NCI-H2196 treated with DMSO at 0.1 percent for 48 hours (cell line): ENCODE data around the gene SYNGR4.

Source experiments
- DNase-seq: peaks from one replicate; lab custom pipeline; 2025; ENCODE audit not compliant: unreplicated experiment; lab: John Stamatoyannopoulos, UW

The SYNGR4 gene

DNA sequence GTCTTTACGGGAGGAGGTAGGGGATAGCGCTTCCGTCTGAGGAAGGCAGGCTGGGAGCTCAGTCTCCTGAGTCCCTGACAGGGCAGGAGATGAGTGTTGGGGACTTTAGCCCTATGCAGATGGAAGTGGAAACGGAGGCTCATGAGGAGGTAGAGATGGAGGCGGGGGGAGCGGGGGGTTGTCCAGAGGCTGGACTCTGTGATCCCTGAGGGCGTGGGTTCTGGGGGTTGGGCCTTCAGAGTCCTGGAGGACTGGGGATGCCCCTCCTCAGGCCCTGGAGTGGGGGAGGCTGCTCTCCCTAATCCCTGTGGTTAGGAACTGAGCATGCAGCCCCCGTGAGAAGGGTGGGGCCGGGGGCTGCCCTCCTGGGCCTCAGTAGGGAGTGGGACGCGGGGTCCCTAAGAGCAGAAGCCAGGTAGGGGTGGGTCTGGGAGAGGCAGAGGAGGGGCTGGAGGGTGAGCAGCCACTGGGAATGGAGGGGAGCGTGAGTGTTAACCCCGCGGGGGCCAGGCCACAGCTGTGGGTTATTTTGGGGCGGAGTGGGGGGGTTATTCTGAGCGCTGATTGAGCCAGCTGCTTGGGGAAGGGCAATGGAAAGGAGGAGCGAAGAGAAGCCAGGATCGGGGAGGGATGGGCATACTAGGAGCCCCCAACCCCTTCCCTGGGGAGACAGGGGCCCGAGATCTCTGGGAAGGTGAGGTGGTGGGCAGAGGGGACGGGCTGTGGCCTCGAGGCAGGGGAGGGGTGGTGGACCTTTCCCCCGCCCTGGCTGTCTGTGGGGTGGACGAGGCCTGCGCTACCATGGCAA is 32.1 kb downstream of the SYNGR4 start:
- no peak for DNase-seq

DNA sequence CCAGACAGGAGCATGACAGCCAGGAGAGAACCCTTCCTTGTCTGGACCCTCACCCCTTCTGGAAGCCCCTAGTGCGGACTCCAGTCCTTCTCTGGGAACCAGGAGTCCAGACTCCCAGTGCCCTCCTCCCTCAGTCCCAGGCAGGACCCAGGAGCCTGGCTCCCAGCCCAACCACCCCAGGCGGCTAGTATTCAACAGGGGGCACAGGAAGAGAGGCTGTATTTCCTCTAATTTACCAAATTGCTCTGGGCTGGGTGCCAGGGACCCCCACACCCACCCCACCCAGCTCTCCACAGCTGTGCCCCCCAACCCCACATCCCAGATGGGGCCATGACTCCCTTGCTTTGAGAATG is 32.6 kb downstream of the SYNGR4 start:
- no peak for DNase-seq

DNA sequence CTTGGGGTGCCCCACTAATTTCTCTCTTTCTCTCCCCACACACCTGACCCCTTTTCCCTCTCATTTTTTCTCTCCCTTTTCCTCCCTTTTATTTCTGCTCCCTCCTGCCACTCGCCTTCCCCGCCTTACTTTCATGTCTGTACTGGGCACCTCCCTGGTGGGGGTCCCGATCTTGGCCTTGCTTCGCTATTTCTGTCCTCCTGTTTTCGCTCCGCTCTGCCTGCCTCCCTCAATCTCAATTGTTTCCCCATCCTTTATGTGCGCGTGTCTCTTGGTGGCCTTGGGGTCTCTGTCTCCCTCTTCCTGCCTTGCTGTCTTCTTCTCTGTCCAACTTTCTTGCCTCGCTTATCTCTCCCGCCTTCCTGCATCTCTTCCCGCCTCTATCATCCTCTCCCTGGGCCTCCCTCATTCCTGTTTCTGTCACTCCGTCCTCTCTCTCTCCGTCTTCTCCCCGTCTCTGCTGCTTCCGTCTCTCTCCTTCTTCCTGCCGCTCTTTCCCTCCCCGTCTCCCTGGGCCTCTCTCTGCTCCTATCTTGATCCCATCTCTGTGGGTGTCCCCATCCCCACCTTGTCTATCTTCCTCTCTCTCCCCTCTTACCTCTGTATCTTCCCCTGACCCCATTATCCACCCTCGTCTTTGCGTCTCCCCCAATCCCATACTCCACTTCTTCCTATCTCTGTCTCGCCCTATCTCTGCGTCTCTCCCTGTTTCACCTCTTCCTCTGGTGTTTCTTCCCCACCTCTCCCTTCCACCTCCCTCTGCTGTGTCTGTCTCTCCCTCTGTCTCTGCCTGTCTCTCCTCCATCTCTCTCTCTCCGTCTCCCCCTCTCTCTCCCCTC is 33.3 kb downstream of the SYNGR4 start:
- DNase-seq: no peak

DNA sequence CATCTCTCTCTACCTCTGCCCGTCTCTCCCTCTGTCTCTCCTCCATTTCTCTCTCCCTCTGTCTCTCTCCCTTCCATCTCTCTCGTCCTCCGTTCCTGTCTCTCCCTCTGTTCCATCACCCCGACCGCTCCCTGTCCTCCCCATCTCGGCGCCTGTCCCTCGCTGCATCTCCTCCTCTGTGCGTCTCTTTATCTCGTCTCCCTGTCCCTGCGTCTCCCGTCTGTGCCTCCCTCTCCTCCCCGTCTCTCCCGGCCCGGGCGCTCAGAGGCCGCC is 33.9 kb downstream of the SYNGR4 start:
- no peak for DNase-seq

DNA sequence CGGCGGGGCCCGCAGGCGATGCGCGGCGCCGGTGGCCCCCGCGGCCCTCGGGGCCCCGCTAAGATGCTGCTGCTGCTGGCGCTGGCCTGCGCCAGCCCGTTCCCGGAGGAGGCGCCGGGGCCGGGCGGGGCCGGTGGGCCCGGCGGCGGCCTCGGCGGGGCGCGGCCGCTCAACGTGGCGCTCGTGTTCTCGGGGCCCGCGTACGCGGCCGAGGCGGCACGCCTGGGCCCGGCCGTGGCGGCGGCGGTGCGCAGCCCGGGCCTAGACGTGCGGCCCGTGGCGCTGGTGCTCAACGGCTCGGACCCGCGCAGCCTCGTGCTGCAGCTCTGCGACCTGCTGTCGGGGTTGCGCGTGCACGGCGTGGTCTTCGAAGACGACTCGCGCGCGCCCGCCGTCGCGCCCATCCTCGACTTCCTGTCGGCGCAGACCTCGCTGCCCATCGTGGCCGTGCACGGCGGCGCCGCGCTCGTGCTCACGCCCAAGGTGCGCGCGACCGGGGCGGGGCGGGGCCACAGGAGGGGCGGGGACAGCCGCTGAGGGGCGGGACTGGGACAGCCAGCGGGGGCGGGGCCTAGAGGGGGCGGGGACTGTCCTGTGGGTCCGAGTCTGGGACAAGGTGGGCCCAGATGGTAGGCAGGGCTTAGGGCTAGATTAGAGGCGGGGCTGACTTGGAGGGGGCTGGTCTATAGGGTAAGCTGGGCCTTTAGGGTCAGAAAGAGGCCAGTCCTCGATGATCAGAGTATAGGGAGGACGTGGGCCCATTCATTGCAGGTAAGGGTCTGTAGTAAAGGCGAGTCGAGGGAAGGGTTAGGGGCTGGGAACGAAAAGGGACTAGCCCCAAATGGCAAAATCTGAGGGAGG is 34.4 kb downstream of the SYNGR4 start:
- DNase-seq: peak; percentile 58

DNA sequence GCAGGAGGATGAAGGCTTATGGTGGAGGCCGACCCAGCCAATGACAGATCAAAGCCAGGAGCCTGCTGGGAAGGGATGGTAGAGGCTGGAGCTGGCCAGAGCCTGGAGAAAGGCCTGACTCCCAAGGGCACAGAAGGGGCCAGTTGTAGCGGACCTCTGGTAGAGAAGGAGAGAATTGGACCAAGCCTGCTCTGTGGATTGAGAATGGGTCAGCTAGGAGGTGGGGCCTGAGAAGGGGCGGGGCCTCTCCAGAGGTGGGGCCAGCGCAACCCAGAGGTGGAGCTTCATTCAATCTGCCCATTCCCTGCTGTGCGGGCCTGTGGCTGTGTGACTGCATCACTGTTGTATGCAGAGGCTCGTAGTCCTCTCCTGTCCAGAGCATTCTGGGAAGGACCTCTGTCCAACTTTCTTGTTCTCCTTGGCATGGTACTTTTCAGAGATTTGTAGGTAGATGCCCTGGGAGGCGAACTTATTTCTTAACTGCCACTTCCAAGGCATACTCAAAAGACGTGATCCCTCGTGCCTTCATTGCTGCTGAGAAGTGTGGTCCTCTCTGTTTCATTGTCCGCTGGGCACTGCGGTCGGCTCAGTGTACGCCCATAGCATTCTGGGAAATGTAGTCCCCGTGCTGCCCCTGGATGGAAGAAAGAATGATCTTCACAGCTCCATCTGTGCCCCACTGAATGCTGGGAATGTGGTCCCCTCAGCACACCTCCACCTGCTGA is 36.0 kb downstream of the SYNGR4 start:
- DNase-seq: no peak

DNA sequence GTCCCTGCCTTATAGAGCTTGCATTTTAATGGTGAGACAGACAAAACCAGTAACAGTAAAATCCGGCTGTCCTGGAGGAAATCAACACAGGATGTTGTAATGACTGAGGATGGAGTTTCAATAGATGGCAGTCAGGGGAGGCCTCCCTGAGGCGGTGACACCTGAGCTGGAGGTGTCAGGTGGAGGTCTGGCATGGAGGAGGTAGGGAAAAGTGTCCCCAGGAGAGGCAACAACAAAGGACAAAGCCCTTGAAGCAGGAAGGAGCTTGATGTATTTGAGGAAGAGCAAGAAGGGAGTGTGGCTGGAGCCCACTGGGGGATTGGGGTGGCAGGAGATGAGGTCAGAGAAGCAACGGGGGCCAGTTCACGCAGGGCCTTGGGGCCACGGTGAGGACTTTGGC is 37.1 kb downstream of the SYNGR4 start:
- DNase-seq: no peak

DNA sequence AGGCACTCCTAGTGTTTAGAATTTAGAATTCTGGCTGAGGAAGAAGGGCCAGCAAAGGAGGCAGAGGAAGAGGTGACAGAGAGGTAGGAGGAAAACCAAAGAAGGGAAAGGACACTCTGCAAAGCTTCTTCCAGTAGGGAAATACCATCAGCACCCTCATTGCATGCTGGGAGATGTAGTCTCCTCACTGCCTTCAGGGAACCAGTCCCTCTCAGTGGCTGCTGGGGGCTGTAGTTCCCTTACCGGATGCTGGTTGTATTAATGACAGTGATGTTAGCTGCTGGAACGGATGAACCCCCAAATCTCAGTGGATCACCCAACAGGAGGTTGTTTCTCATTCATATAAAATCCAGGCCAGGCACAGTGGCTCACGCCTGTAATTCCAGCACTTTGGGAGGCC is 39.4 kb downstream of the SYNGR4 start:
- no peak for DNase-seq

DNA sequence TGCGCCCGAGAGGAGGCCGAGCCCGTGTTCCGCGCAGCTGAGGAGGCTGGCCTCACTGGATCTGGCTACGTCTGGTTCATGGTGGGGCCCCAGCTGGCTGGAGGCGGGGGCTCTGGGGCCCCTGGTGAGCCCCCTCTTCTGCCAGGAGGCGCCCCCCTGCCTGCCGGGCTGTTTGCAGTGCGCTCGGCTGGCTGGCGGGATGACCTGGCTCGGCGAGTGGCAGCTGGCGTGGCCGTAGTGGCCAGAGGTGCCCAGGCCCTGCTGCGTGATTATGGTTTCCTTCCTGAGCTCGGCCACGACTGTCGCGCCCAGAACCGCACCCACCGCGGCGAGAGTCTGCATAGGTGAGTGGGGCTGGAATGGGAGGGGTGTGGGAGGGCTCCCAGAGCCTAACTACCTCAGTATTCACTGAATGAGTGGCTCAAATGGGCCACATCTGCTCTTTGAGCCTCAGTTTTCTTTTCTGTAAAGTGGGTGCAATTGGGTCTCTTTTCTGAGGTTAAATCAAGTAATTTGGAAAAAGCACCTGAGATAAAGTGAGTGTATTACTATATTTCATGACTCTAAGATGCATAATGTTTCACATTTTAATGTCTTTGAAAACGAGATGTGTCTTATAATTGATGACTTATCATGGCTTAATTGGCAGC is 41.0 kb downstream of the SYNGR4 start:
- DNase-seq: no peak

DNA sequence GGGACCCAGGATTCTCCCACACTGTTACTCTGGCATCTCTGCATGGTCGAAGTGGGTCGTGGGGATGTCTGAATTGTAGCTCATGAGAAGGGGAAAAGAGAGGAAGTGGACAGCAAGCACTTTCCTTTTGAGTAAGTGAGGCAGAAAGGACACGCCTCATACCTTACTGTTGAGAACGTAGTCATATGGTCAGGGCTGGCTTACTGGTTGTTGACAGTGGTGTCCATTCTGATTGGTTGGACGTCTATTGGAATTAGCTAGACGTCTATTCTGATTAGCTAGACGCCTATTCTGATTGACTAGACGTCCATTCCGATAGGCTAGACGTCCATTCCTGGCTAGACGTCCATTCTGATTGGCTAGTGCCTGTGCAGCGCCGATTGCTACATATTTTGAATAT is 41.7 kb downstream of the SYNGR4 start:
- DNase-seq: no peak

DNA sequence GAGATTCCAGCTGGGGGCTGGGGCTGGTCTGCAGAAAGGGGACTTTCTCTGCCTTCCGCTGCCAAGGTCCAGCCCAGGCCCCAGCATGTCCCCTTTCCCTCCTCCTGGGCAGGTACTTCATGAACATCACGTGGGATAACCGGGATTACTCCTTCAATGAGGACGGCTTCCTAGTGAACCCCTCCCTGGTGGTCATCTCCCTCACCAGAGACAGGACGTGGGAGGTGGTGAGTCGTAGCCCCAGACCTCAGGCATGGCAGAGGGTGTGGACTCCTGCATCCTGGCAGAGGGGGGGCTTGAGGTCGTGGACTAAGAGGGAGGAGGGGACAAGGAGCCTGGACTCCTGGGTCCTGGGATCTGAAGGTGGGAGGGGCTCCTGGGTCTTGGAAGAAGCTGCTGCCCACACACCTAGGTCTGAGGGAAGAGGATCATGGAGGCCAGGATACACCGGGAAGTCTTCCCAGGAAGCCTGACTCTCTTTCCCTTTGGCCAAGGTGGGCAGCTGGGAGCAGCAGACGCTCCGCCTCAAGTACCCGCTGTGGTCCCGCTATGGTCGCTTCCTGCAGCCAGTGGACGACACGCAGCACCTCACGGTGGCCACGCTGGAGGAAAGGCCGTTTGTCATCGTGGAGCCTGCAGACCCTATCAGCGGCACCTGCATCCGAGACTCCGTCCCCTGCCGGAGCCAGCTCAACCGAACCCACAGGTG is 49.9 kb downstream of the SYNGR4 start:
- no peak for DNase-seq

DNA sequence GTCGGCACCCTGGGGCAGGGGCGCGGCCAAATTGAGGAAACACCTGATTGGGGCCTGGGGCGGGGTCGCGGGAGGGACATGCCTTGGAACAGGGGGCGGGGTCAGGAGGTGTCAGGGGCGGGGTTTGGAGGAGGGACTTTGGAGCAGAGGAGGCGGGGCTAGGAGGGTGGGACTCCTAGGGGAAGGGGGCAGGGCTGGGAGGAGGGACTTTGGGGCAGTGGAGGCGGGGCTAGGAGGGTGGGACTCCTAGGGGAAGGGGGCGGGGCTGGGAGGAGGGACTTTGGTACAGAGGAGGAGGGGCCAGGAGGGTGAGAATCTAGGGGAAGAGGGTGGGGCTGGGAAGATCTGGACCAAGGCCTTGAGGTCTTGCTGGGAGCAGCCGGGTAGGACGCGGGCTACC is 51.2 kb downstream of the SYNGR4 start:
- no peak for DNase-seq

DNA sequence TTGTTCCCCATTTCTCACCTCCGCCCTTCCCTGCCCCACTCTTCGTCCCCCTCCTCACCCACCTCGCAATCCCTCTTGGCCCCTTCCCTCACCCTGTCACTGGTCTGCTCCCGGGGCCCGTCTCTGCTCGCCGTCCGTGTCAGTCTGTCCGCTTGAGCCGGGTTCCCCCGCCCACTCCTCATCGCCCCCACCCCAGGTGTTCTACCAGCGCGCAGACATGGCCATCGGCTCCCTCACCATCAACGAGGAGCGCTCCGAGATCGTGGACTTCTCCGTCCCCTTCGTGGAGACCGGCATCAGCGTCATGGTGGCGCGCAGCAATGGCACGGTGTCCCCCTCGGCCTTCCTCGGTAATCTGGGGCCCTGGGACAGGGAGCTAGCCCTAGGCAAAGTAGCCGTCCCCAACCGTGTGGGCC is 51.6 kb downstream of the SYNGR4 start:
- no peak for DNase-seq

DNA sequence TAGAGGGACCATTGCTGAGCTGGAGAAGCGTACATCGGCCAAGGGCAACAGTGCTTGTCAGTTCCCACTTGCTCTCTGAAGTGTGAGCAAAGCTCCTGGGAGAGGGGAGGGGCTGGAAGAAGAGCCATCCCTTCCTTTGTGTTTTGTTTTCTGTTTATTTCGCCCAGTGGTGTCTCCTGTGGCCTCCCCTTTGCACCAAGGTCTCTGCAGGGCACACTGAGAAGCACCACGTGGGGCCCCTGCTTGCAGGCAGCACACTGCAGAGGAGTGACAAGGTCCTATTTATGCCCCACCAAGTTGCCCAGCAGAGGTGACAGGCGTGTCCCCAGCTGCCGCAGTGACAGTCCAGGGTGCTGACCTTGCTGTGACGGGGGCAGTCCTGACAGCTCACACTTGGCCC is 53.3 kb downstream of the SYNGR4 start:
- no peak for DNase-seq

DNA sequence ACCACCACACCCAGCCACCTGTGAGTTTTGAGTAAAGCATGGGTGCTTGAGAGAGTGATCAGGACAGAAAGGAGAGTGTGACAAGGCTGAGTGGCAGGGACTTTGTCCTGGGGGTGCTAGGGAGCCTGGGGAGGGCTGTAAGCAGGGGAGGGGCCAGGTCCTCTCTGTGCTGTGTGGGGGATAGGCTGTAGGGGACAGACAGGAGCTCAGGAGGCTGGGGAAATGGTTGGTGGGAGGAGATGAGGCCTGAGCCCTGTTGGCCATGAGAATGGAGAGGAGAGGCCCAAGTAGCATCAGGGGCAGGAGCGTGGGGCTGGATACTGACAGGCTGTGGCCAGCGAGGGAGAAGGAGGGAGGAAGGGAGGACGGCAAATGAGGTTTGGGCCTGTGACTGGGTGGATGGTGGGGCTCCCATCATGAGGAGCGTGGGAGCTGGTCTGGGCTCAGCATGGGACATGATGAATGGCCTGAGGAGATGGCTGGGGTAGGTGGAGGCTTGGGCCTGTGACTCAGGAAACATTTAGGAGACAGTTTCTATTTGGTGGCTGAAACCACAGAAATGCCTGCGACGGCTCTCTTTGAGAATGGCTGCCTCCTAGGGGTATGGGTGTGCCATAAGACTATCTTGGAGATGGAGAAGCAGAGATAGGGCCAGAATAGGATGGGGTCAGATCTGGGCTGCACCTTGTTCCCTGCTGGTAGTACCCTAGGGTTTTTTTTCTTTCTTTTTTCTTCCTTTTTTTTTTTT is 54.3 kb downstream of the SYNGR4 start:
- DNase-seq: no peak

DNA sequence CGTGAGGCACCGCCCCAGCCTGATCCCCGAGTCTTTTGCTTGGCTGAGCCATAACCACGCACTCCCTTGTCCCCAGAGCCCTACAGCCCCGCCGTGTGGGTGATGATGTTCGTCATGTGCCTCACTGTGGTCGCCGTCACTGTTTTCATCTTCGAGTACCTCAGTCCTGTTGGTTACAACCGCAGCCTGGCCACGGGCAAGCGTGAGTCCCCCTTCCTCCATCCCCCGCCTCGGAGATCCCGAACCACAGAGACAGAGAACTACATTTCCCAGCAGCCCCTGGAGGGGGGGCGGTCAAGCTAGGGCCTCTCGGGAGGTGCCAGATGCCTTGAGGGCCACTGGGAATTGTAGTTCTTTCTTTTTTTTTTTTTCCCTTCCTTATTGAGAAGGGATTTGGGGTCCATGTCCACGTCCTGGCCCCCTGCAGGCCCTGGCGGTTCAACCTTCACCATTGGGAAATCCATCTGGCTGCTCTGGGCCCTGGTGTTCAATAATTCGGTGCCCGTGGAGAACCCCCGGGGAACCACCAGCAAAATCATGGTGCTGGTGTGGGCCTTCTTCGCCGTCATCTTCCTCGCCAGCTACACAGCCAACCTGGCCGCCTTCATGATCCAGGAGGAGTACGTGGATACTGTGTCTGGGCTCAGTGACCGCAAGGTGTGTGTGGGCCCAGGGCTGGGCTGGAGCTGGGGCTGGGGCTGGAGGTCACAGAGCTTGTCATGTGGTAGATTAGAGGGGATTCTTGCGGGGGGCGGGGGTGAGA is 55.2 kb downstream of the SYNGR4 start:
- no peak for DNase-seq

DNA sequence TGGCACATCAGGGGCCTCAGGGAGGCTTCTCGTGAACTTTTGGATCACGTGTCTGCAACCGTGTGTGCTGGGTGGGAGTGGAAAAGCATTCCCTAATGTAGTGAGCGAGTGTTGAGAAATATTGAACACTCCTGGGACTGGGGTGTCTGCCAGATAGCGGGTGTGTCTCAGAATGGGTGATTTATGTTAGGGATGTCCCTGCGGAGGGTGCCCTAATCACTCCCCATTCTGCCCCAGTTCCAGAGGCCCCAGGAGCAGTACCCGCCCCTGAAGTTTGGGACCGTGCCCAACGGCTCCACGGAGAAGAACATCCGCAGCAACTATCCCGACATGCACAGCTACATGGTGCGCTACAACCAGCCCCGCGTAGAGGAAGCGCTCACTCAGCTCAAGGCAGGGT is 57.4 kb downstream of the SYNGR4 start:
- DNase-seq: no peak

DNA sequence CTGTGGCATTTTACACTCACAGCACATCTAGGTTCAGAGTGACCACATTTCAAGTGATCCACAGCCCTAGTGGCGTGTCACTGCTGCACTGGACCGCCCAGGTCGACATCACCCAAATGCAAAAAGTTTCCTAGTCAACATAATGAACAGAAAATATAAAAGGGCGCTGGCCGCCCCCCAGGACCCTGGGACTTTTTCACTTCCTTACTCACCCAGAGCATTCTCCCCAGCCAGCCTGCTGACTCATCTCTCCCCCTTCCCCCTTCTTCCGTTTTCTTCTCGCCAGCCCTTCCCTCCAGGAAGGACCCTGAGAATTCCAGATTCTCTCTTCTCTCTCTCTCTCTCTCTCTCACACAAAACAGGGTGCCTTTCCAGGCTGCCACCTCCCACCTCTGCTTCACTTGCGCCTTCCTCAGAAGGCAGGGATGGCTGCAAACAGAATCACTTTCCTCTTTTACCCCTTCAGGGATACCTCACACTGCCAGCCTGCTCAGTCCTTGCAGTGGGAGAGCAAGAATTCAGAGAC is 60.6 kb downstream of the SYNGR4 start:
- no peak for DNase-seq
